C4-2B (cell line): ENCODE measurements around the gene IVL.

Source experiments
- H3K27ac ChIP-seq: fragments of 450-650 bp; 2 replicates; pipeline ENCODE4 v1.5.1; 2017
- ZFX ChIP-seq: fragments of 450-650 bp; IDR thresholded peaks from 2 replicates; pipeline ENCODE4 v1.6.1; 2017
- TF ChIP-seq, protein P1 (sequence below): fragments of 450-650 bp; conservative IDR thresholded peaks from 2 replicates; pipeline ENCODE4 v1.5.1; 2017; ENCODE audit warnings: mild to moderate bottlenecking

Gene IVL

DNA sequence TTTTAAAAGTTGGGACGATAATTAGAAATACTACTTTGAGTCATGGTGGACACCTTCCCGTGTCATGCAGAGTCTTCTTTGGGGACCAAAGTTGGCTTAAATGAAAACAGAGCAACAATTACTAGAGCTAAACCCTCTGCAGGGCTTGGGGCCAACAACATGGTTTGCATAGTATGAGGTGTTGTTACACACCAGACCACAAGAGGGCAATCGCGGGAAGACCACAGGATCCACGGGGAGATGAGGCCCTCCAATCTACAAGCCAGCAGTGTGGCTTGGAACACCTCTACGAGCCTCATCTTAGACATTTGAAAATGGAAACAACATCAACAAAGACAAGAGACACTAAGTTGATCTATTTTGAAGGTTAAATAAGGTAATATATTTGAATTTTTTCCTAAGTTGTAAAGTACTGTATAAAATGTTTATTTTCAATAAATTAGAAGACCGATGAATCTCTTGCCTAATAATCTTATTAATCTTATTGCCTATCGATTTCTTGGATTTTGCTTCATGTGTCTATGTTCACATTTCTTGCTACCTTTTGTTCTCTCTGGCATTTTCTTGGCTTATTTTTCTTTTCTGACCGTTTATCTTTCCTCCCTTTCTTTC lies 38.4 kb upstream of the IVL start:
- H3K27ac ChIP-seq = no peak overlapping the region
- TF ChIP-seq ZFX = no peak
- TF ChIP-seq, protein P1, sequence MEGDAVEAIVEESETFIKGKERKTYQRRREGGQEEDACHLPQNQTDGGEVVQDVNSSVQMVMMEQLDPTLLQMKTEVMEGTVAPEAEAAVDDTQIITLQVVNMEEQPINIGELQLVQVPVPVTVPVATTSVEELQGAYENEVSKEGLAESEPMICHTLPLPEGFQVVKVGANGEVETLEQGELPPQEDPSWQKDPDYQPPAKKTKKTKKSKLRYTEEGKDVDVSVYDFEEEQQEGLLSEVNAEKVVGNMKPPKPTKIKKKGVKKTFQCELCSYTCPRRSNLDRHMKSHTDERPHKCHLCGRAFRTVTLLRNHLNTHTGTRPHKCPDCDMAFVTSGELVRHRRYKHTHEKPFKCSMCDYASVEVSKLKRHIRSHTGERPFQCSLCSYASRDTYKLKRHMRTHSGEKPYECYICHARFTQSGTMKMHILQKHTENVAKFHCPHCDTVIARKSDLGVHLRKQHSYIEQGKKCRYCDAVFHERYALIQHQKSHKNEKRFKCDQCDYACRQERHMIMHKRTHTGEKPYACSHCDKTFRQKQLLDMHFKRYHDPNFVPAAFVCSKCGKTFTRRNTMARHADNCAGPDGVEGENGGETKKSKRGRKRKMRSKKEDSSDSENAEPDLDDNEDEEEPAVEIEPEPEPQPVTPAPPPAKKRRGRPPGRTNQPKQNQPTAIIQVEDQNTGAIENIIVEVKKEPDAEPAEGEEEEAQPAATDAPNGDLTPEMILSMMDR = peak; percentile 91

DNA sequence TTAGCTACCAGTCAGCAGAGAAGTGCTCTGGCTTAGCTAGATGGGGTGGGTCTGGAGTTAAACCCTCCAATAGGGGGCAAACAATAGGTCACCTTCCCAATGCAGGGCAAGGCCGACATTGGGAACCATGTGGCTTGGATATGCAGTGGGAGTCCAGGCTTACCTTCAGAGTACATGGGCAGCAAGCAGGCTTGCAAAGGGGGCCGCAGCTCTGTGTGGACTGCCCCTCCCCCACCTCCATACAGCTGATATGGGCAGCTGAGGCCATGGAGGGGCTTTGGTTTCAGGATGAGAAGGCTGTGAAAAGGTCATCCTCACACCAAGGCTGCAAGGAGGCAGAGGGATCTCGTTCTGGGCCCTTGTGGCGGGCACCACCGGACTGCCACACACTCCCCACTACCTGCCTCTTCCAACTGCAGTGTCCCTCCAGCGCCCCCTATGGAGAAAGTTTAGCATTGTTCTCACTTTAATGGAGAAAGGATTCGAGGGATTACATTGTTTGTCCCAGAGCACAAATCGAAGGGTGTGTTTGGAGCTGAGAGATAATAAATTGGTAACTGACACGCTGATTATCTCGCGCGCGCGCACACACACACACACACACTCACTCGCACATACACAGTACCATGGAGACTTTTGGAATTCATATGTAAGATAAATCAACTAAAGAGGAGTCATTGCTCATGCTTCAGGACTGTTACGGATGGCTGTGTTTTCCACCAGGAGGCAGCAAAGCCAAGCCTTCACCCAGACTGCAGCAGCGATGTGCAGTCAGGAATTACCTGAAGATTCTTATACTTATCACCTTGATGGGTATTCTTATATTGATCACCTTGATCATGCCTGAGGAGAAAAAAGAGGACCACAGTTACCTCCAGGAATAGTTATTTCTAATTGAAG lies 37.3 kb upstream of the IVL start:
- TF ChIP-seq, protein P1 = peak; percentile 90
- TF ChIP-seq ZFX = no peak
- H3K27ac ChIP-seq = no peak overlapping the region

DNA sequence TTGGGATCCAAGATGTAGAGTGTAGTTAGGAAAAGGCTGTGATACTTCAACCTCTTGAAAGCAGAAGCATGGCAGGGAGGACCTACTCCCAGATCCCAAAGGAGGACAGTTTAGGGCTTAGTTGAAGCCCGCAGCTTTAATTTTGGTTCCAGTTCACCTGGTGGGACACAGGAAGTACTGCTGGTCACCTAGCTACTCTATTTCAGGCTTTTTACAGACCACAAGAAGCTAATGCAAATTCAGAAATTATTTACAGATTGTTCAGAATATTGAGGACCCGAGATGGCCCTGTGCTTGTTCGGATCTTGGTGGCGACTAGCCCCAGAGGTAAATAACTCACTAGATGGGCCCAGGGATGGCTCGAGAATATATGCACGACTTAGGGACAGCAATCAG lies 36.6 kb upstream of the IVL start:
- no peak for TF ChIP-seq ZFX
- TF ChIP-seq, protein P1 = no peak; the same call in 1 of the 2 replicates
- no peak overlapping the region for H3K27ac ChIP-seq

DNA sequence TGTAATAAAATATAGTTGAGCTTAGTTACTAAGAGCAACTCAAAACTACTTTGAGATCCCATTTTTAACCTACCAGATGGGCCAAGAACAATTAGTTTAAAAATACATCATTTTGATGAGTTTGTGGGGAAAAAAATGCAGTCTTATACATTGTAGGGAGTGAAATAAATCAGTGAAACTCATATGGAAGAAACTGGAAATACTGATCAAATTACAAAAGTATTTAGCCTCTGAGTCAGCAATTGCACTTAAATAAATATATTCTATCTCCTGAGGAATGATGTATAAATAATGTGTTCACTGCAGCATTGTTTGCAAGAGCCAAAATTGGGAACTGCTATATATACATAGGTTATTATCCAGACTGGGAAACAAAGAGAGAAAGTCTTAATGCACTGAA lies 34.9 kb upstream of the IVL start:
- TF ChIP-seq, protein P1 = no peak
- no peak for TF ChIP-seq ZFX
- no peak overlapping the region for H3K27ac ChIP-seq

DNA sequence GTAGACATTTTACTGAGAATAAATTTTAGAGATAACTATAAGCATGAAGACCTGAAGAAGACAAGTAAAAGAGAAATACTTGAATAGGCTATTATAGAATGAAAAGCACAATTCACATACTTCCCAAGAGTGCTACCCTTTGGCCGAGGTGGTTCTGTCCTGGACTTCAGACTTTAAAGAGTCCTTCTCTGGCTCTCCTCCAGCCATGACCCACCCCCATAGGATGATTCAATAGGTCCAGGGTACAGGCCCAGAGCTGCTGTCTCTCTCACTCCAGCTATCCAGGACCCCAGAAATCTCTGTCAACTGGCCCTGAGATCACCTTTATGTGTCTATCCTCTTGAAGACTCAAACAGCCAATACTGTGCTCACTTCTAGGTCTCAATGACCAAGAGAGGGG lies 31.5 kb upstream of the IVL start:
- H3K27ac ChIP-seq = no peak overlapping the region
- TF ChIP-seq, protein P1 = no peak
- no peak for TF ChIP-seq ZFX

DNA sequence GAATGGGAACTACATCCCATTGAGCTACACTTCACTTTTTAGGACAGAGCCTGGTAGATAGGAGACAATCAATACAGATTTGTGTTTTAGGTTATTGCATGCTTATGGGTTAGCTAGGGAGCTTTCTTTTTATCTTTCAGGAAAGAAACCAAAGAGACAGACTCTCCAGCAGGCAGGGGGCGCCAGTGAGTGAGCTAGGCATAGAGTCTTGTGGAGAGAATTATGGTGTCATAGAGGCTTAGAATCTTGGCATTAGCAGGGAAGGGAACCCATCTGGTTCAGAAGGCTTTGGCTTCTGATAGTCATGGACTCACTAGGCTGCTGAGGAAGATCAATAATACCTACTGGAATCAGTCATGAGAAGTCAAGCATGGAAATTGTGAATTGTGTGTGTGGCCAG lies 30.3 kb upstream of the IVL start, which contains the start of gene SMCP:
Gene SMCP, plus strand, starts transcription at position 281 of the 400 bp plus-strand sequence. CDS start 6,101 bp downstream, outside the sequence.
- TF ChIP-seq, protein P1 = peak; percentile 52
- no peak for TF ChIP-seq ZFX
- H3K27ac ChIP-seq = no peak within 1 kb of the TSS

DNA sequence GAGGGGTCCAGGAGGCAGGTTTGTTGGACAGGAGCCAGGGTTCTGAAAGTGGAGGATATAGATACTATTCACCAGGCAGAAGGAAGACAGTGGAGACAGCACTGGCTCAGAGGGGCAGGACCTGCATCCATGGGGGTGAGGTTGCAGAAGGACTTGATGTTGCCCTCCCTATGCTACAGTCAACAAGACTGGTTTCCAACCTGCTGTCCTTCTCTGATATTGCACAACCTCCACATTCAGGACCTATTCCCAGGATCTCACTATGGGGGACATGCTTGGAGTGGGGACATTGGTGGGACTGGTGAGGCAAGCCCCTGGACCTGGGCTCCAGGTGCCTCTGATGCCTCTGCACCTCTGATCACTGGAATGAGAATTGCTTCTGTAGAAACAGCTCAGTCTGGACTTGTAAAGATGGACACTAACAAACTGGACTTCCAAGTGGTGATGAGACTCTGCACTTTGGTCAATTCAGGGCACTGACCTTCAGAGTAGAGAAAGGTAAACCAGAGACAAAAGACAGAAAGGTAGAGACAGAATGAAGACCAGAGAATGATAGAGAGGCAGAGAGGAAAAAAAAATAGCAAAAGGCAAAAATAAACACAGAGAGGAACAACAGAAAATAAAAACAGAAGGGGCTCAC lies 28.7 kb upstream of the IVL start:
- TF ChIP-seq, protein P1 = no peak
- TF ChIP-seq ZFX = no peak
- H3K27ac ChIP-seq = no peak overlapping the region
